HCT116 (cell line): Measurements from ENCODE around the gene IGFBP2. TPM values are rescaled to one million over a fixed set of nuclear protein-coding genes. Genes with fewer than 3 reads are reported as not detected.

Experiments
- ATAC-seq: fragments of 200-7000 bp; cut with Tn5 transposase; 2 replicates; pipeline ENCODE4 v1.9.1; 2020; ENCODE audit warnings: mild to moderate bottlenecking, moderate library complexity
- BruUV-seq: library from RNA; stranded (reverse); fragments of 400-500 nt; replicated peaks from 2 replicates; lab custom pipeline; 2021; lab: Mats Ljungman, UMichigan
- CTCF ChIA-PET: fragments of 300-600 bp; sonication (Branson Sonifier 250); formaldehyde crosslinking; loops from one replicate; lab custom pipeline; 2021; ENCODE audit warnings: antibody characterized with exemption; lab: Charles Lee
- POLR2A ChIA-PET: fragments of 300-600, 350-600 bp; sonication (Branson Sonifier 250); formaldehyde crosslinking; loops from one replicate; lab custom pipeline; 2021; ENCODE audit warnings: antibody characterized with exemption; lab: Charles Lee
- RAD21 ChIA-PET, 2 experiments: fragments of 300-600 bp; sonication (Branson Sonifier 250); formaldehyde crosslinking; loops; one replicate each; lab custom pipeline; 2023; ENCODE audit warnings: low total read pairs in 2 of 2; ENCODE audit not compliant: uncharacterized antibody in 2 of 2, unreplicated experiment in 2 of 2, low non-redundant PET in 1 of 2; lab: Charles Lee
- DNase-seq: peaks from one replicate; pipeline ENCODE4 v3.0.0-alpha.2; 2010; ENCODE audit warnings: low read depth, low spot score
- H2AFZ ChIP-seq: fragments of 200-600 bp; shearing (Covaris generic), sonication (generic); 2 replicates; pipeline ENCODE4 v1.6.1; 2017; ENCODE audit warnings: low read depth, mixed run types, mixed read lengths, antibody characterized with exemption, low read length; ENCODE audit not compliant: poor library complexity, severe bottlenecking
- H3K27ac ChIP-seq: 2 replicates; pipeline ENCODE4 v1.5.1; 2012; ENCODE audit warnings: low read depth, low read length
- H3K27me3 ChIP-seq: fragments of 200-600 bp; sonication (generic); 2 replicates; pipeline ENCODE4 v1.6.1; 2016; ENCODE audit warnings: mixed run types, low read length, mixed read lengths; ENCODE audit not compliant: insufficient read depth
- H3K36me3 ChIP-seq, 2 experiments: fragments of 200-500 bp in 1 of 2; fragments of 200-600 bp in 1 of 2; sonication (Bioruptor generic) in 1 of 2; sonication (generic) in 1 of 2; 2 replicates each; pipeline versions ENCODE4 v1.5.1 to v1.6.1; 2014 to 2016; ENCODE audit warnings: low read length in 2 of 2, inconsistent platforms in 1 of 2, mixed read lengths in 1 of 2, mixed run types in 1 of 2; ENCODE audit not compliant: insufficient read depth in 2 of 2, control insufficient read depth in 1 of 2
- H3K4me1 ChIP-seq, 2 experiments: fragments of 200-600 bp in 1 of 2; sonication (generic) in 1 of 2; 2 replicates each; pipeline versions ENCODE4 v1.5.1 to v1.6.1; 2012 to 2017; ENCODE audit warnings: low read length in 2 of 2, inconsistent platforms in 1 of 2, mild to moderate bottlenecking in 1 of 2, mixed read lengths in 1 of 2, mixed run types in 1 of 2, moderate library complexity in 1 of 2; ENCODE audit not compliant: insufficient read depth in 2 of 2, control insufficient read depth in 1 of 2
- H3K4me2 ChIP-seq: fragments of 200-600 bp; sonication (generic); 2 replicates; pipeline ENCODE4 v1.6.1; 2017; ENCODE audit warnings: mixed run types, low read length, mixed read lengths
- H3K4me3 ChIP-seq, 2 experiments: fragments of 200-600 bp in 1 of 2; sonication (generic) in 1 of 2; replicated peaks in 1 of 2; 2 replicates each; pipeline ENCODE4 v1.5.1; 2011 to 2016; ENCODE audit warnings: low read length in 2 of 2, control low read depth in 1 of 2, low read depth in 1 of 2, mild to moderate bottlenecking in 1 of 2, mixed read lengths in 1 of 2, mixed run types in 1 of 2
- H3K79me2 ChIP-seq: fragments of 200-600 bp; sonication (generic); 2 replicates; pipeline ENCODE4 v1.6.1; 2017; ENCODE audit warnings: mild to moderate bottlenecking, mixed run types, low read length, moderate library complexity, mixed read lengths; ENCODE audit not compliant: insufficient read depth
- H3K9ac ChIP-seq: fragments of 200-600 bp; sonication (generic); 2 replicates; pipeline ENCODE4 v1.6.1; 2016; ENCODE audit warnings: low read length, mixed read lengths
- H3K9me2 ChIP-seq: fragments of 200-600 bp; sonication (generic), shearing (Covaris generic); 2 replicates; pipeline ENCODE4 v1.6.1; 2017; ENCODE audit warnings: mixed run types, mild to moderate bottlenecking, moderate library complexity; ENCODE audit not compliant: insufficient read depth
- H3K9me3 ChIP-seq, 2 experiments: fragments of 200-500 bp in 1 of 2; fragments of 200-600 bp in 1 of 2; sonication (Bioruptor generic) in 1 of 2; sonication (generic) in 1 of 2; 2 replicates each; pipeline ENCODE4 v1.6.1; 2014 to 2017; ENCODE audit warnings: low read length in 2 of 2, mixed read lengths in 2 of 2, inconsistent platforms in 1 of 2, low read depth in 1 of 2, mild to moderate bottlenecking in 1 of 2, mixed run types in 1 of 2, moderate library complexity in 1 of 2; ENCODE audit not compliant: control insufficient read depth in 1 of 2, insufficient read depth in 1 of 2
- H4K20me1 ChIP-seq: fragments of 200-600 bp; sonication (generic), shearing (Covaris generic); 2 replicates; pipeline ENCODE4 v1.6.1; 2017; ENCODE audit warnings: mixed run types, mild to moderate bottlenecking, moderate library complexity; ENCODE audit not compliant: insufficient read depth
- CEBPB ChIP-seq: IDR thresholded peaks from 2 replicates; pipeline ENCODE4 v1.6.1; 2012; ENCODE audit warnings: low read depth
- FOSL1 ChIP-seq: IDR thresholded peaks from 2 replicates; pipeline ENCODE4 v1.6.1; 2012; ENCODE audit warnings: low read depth
- POLR2A ChIP-seq: IDR thresholded peaks from 2 replicates; pipeline ENCODE4 v1.7.0; 2011; ENCODE audit warnings: borderline replicate concordance; ENCODE audit not compliant: insufficient read depth, insufficient read length; ENCODE audit errors: extremely low read depth
- SRF ChIP-seq: IDR thresholded peaks from 2 replicates; pipeline ENCODE4 v1.6.1; 2012; ENCODE audit warnings: low read depth
- TCF7L2 ChIP-seq: IDR thresholded peaks from 2 replicates; pipeline ENCODE4 v1.7.0; 2011; ENCODE audit warnings: borderline replicate concordance, inconsistent platforms; ENCODE audit not compliant: insufficient read depth, insufficient read length; ENCODE audit errors: extremely low read depth
- YY1 ChIP-seq: IDR thresholded peaks from 2 replicates; pipeline ENCODE4 v1.6.1; 2011; ENCODE audit warnings: low read length, low read depth, moderate library complexity, mild to moderate bottlenecking; ENCODE audit not compliant: insufficient replicate concordance; ENCODE audit errors: extremely low read depth
- intact Hi-C: fragments of 100-400 bp; cut with micrococcal nuclease; formaldehyde crosslinking; loops from 2 replicates; pipeline ENCODE4 v1.10.0; 2022
- total RNA-seq: library from RNA; stranded (reverse); gene quantifications from one replicate; pipeline ENCODE4 v1.2.1, GENCODE V29; 2021; ENCODE audit not compliant: unreplicated experiment
- TF ChIP-seq, protein P1 (sequence below): IDR thresholded peaks from 2 replicates; pipeline ENCODE4 v1.6.1; 2012
- TF ChIP-seq, protein P2 (sequence below), 3 experiments: fragments of 200-600 bp in 1 of 3; sonication (generic) in 1 of 3; IDR thresholded peaks in 2 of 3; conservative IDR thresholded peaks in 1 of 3; 2 replicates each; pipeline ENCODE4 v1.5.1; 2012 to 2017; ENCODE audit warnings: low read depth in 2 of 3, low read length in 2 of 3, antibody characterized with exemption in 1 of 3, borderline replicate concordance in 1 of 3, control low read depth in 1 of 3, mild to moderate bottlenecking in 1 of 3, mixed read lengths in 1 of 3, mixed run types in 1 of 3, moderate library complexity in 1 of 3; ENCODE audit not compliant: insufficient read depth in 1 of 3

IGFBP2 gene
- total RNA-seq, 1 experiment from 2014 or later, result 143 TPM

DNA sequence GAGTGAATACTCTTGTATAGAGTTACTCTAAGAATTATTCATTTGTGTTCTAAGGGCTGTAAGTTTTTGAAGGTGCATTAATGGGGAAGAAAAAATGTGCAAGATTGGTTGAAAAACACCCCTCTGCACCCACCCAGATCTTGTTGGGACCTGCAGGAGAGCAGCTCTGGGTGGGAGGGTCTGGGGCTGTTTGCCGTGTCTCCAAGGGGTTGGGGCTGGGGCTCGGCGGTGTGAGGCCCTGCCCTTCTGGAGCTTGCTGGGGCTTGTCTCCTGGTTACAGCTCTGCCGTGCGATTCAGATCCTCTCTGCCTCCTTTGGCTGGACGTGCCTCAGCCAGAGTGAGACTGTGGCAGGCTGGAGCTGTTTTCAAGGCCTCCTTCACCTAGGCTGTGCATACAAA, 26.1 kb downstream of the IGFBP2 start:
- POLR2A ChIA-PET, result no interaction called here
- BruUV-seq, result no TSS peak
- no peaks in the 10 kb centered on the region for H3K9me3 ChIP-seq
- no peak for DNase-seq
- ATAC-seq, result no peak
- no peaks in the 10 kb centered on the region for H3K9me2 ChIP-seq
- H2AFZ ChIP-seq, result no peak overlapping the region
- H3K79me2 ChIP-seq, result peaks cover 1% of the 10 kb centered on the region; the same call in 1 of the 2 replicates
- peaks cover 0 to 6% of the 10 kb centered on the region in 2 experiments; a peak in 1 of 4 replicates for H3K36me3 ChIP-seq
- intact Hi-C loops, result no loop called here
- H3K27ac ChIP-seq, result no peak overlapping the region
- no peak overlapping the region for H3K4me3 ChIP-seq
- H3K4me2 ChIP-seq, result no peak overlapping the region
- RAD21 ChIA-PET, result no interaction called here
- no peaks in the 10 kb centered on the region for H3K4me1 ChIP-seq
- H3K27me3 ChIP-seq, result no peaks in the 10 kb centered on the region
- no peak overlapping the region for H3K9ac ChIP-seq
- H4K20me1 ChIP-seq, result no peaks in the 10 kb centered on the region
- CTCF ChIA-PET, result no interaction called here
- TF ChIP-seq, protein P1, sequence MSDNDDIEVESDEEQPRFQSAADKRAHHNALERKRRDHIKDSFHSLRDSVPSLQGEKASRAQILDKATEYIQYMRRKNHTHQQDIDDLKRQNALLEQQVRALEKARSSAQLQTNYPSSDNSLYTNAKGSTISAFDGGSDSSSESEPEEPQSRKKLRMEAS, result no peak
- TF ChIP-seq TCF7L2, result no peak
- TF ChIP-seq, protein P2, sequence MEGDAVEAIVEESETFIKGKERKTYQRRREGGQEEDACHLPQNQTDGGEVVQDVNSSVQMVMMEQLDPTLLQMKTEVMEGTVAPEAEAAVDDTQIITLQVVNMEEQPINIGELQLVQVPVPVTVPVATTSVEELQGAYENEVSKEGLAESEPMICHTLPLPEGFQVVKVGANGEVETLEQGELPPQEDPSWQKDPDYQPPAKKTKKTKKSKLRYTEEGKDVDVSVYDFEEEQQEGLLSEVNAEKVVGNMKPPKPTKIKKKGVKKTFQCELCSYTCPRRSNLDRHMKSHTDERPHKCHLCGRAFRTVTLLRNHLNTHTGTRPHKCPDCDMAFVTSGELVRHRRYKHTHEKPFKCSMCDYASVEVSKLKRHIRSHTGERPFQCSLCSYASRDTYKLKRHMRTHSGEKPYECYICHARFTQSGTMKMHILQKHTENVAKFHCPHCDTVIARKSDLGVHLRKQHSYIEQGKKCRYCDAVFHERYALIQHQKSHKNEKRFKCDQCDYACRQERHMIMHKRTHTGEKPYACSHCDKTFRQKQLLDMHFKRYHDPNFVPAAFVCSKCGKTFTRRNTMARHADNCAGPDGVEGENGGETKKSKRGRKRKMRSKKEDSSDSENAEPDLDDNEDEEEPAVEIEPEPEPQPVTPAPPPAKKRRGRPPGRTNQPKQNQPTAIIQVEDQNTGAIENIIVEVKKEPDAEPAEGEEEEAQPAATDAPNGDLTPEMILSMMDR (IDR thresholded peaks at IDR 0.05 in 2 of 3, conservative IDR thresholded peaks at IDR 0.05 in 1 of 3; ENCODE audit: borderline replicate concordance in 1 of 3, insufficient read depth in 1 of 3, low read depth in 2 of 3, low read length in 2 of 3), result no peak
- TF ChIP-seq POLR2A, result no peak
- TF ChIP-seq SRF, result no peak
- TF ChIP-seq FOSL1, result no peak
- TF ChIP-seq YY1, result no peak
- no peak for TF ChIP-seq CEBPB
